GM12864 (cell line): ENCODE measurements around the gene DHX30.
"Not testable (repeated sequence)": the region's sequence is repeated elsewhere in the genome, so short reads cannot be mapped to it uniquely, and the experiment has no call there.

Source experiments
- DNase-seq: peaks from one replicate; pipeline ENCODE4 v3.0.0-alpha.2; 2011; ENCODE audit warnings: low read depth
- H3K4me3 ChIP-seq: 2 replicates; pipeline ENCODE4 v1.5.1; 2011; ENCODE audit warnings: mild to moderate bottlenecking, low read depth, low read length, control low read depth
- TF ChIP-seq, protein P1 (sequence below): IDR thresholded peaks from 2 replicates; pipeline ENCODE4 v1.5.1; 2011; ENCODE audit warnings: low read depth, mild to moderate bottlenecking, moderate library complexity, low read length, control low read depth, inconsistent platforms; ENCODE audit errors: missing control alignments

DHX30 gene

DNA sequence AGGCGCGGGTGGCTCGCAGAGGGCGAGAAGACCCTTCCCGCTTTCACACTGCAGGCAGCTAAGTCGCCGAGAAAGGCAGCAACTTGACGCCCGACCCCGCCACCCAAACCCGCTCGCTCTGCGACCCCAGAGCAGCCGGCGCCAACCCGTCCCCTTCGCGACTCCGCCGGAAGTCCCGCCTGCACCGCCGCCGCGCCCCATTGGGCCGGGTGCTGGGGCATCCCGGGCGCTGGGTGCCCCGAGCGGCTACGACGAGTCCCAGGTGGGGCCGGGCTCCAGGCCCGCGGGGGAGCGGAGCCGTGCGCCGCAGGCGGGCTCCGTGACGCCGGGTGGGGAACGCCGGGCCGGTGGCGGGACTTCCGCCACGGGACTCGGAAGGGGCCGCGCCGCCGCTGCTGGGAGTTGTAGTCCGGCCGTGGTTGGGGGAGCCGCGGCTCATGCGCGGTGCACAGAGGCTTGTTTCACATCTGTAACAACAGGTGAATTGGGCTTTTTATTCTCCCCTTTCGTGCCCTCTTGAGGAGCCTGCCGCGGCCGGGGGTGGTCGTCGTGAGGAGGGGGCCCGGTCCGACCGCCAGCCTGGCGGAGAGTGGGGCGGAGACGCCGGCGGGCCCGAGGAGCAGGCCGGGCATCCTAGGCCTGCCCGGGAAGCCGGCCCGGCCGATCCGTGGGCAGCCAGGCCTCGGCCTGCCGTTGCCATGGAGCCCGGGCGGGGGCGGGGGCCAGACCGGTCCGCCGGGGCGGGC is at the start of gene DHX30:
DHX30 (plus strand) TSS at position 405 of the 746 bp plus-strand sequence. CDS start 7,546 bp downstream, outside the sequence.
- TF ChIP-seq, protein P1, sequence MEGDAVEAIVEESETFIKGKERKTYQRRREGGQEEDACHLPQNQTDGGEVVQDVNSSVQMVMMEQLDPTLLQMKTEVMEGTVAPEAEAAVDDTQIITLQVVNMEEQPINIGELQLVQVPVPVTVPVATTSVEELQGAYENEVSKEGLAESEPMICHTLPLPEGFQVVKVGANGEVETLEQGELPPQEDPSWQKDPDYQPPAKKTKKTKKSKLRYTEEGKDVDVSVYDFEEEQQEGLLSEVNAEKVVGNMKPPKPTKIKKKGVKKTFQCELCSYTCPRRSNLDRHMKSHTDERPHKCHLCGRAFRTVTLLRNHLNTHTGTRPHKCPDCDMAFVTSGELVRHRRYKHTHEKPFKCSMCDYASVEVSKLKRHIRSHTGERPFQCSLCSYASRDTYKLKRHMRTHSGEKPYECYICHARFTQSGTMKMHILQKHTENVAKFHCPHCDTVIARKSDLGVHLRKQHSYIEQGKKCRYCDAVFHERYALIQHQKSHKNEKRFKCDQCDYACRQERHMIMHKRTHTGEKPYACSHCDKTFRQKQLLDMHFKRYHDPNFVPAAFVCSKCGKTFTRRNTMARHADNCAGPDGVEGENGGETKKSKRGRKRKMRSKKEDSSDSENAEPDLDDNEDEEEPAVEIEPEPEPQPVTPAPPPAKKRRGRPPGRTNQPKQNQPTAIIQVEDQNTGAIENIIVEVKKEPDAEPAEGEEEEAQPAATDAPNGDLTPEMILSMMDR: no peak
- peak within 1 kb of the TSS; percentile 81 for H3K4me3 ChIP-seq
- DNase-seq: no peak

DNA sequence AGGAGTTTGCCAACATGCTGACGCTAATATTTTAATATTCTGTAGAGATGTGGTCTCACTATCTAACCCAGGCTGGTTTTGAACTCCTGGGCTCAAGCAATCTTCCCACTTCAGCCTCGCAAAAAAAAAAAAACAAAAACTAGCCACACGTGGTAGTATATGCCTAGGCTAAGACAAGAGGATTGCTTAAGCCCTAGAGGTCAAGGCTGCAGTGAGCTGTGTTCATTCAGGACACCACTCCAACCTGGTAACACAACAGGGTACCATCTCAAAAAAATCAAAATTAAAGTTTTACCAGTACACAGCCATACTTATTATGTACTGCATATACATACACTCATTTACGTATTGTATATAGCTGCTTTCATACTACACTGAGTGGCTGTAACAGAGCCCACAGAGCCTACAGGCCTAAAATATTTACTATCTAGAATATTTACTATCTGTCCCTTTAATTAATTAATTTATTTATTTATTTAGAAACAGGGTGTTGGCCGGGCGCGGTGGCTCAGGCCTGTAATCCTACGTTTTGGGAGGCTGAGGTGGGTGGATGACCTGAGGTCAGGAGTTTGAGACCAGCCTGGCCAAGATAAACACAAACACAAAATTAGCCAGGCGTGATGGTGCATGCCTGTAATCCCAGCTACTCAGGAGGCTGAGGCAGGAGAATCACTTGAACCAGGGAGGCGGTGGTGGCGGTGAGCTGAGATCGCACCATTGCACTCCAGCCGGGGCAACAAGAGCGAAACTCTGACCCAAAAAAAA is 44.5 kb upstream of the DHX30 start:
- TF ChIP-seq, protein P1: no peak

DNA sequence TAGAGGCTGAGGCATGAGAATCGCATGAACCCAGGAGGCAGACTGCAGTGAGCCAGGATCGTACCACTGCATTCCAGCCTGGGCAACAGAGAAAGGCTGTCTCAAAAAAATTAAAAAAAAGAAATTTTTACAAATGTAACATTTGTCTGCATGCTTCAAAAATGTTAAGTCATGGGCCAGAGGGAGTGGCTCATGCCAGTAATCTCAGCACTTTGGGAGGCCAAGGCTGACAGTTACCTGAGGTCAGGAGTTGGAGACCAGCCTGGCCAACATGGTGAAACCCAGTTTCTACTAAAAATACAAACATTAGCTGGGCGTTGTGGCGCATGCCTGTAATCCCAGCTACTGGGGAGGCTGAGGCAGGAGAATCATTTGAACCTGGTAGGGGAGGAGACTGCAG is 42.7 kb upstream of the DHX30 start:
- H3K4me3 ChIP-seq, DNase-seq: not testable (repeated sequence)

More for the DNA sequence above, 44.5 kb upstream of the DHX30 start:
- DNase-seq: no peak
- H3K4me3 ChIP-seq: no peak overlapping the region

- H3K4me3 ChIP-seq: no peak overlapping the region
- DNase-seq: no peak
- TF ChIP-seq, protein P1: no peak
Measured at GRCh38 chr3:47761046-47761445, 41.9 kb upstream of the DHX30 start.

DNA sequence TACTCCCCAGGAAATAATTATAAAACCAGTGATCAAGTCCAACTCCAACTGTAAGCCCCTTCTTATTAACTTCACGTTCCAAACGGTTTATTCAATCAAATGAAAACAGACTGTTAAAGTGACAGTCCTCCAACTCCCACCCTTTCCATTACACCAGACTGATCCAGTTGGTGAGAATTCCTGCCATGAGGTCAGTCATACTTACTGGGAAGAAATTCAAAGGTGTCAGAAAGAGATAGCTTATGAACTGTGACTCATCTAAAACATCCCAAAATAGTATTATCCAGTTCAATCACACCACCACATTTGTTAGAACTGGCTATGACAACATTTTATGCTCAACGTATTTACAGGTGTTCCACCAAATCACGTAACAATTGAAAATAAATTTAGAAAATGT is 40.7 kb upstream of the DHX30 start:
- TF ChIP-seq, protein P1: no peak
- H3K4me3 ChIP-seq: no peak overlapping the region
- DNase-seq: no peak

GRCh38 chr3:47766186-47766585 is 36.8 kb upstream of the DHX30 start:
- TF ChIP-seq, protein P1: no peak
- H3K4me3 ChIP-seq: no peak overlapping the region
- DNase-seq: no peak

- DNase-seq: no peak
- H3K4me3 ChIP-seq: no peak overlapping the region
- TF ChIP-seq, protein P1: no peak
Measured at GRCh38 chr3:47772047-47772446, 30.9 kb upstream of the DHX30 start.
